Amygdala (tissue), 56 donors: ENCODE measurements around the gene L3MBTL4.
"Not testable (repeated sequence)": the region's sequence is repeated elsewhere in the genome, so short reads cannot be mapped to it uniquely, and the experiment has no call there.

Source experiments
- DNase-seq, 56 donors: peaks; one replicate each; lab custom pipeline; 2025; lab: John Stamatoyannopoulos, UW

The L3MBTL4 gene

DNA sequence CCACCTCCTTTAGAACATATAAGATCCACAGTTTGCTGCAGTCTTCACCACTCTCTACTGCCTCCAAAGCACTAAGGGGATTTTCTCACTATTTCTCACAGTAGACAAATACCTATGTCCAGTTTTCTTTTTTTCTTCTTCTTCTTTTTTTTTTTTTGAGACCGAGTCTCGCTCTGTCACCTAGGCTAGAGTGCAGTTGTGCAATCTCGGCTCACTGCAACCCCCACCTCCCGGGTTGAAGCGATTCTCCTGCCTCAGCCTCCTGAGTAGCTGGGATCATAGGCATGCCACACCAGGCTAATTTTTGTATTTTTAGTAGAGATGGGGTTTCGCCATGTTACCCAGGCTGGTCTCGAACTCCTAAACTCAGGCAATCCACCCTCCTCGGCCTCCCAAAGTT, 6.2 kb downstream of the L3MBTL4 start:
- DNase-seq = not testable (repeated sequence)

DNA sequence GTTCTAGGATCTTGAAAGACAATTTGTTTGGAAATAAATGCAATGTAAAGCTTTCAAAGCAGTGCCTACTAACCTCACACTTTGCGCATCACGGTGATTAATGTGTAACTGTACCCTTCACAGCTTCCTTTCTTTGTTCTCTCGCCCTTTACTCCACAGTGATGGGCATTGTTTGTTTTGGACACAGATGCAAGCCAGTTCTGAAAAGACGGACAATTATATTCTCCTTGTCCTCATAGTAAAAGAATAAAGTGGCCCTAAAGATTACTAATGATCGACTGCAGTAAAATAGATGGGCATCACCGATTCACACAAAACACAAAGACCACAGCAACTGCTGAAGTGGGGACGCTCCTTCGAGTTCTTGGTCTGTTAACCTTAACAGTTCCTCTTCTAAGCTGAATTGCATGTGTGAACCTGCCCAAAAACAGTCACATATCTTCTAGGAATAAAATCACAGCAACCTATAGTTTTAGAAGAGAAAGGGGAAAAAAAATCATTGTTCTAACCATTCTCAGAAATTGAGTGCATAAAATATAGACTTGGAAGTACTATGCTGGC, 7.7 kb downstream of the L3MBTL4 start:
- peak in 2 of 56 donors; percentile 17 to 18 for DNase-seq

DNA sequence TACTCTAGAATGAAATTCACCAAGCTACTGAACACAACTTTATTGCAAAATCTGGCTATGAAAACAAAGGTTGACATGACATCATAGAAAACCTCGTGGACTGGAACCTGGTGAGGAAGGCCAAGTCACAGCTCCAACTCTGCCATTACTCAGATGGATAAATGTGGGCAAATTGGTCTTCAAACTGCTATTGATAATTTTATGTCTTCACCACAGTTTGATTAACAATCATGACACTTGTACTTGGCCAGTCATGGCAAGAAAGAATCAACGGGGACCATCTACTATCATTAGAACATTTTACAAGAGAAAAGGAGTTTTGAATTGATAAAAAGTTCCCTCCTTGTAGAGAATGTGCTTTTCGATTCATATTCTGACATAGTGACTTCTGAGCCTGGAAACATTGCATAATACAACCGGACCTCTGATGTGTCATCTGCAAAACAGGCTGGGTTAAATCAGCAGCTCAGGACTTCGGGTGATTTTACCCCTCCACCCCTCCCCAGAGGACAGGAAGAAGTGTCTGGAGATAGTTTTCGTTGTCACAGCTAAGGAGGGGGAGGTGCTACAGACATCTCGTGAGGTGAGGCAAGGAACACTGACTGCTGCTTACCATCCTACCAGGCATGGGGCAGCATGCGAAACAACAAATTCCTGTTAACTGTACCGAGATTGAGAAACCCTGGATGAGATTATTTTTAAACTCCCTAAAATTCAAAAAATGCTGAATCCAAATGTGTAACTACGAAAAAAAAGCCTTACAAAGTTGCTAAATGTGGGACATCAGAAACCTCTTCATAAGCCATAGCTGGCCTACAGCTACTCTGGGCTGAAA, 8.4 kb downstream of the L3MBTL4 start:
- DNase-seq = no peak

DNA sequence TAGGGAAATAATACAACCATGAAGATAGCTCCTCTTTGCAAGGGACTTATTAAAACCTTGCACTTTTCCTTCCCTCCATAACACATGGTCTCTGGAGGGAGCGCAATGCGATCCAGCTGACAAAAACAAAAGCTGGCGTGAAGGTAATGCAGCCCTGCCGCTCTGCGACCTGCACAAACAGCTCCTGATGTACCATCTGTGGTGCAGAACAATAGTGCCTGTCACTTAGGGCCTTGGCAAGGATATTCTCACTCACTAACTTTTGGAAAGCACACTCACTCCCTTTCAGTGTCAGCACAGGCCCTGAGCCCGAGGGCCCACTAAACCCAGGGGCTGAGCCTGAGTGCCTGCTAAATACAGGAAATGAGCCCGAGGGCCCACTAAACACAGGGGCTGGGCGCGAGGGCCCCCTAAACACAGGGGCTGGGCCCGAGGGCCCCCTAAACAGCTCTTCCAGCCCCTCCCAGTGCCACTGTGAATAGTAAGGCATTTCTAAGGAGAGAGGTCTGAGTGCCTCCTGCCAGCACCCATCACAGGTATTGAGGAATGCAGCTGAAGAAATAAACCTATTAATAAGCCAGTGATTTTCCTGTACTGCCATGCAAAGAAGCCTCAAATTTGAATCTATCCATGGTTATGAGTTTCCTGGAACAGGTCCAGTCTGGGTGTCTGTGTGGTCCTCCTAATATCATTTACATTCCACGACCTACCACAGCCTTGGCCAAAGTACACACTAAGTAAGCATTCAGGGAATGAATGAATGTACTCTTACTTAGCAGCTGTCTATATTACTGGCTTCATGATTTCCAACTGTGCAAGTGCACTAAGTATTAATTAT, 9.3 kb downstream of the L3MBTL4 start:
- peak in 5 of 56 donors; percentile 12 to 30 (median 21) for DNase-seq

DNA sequence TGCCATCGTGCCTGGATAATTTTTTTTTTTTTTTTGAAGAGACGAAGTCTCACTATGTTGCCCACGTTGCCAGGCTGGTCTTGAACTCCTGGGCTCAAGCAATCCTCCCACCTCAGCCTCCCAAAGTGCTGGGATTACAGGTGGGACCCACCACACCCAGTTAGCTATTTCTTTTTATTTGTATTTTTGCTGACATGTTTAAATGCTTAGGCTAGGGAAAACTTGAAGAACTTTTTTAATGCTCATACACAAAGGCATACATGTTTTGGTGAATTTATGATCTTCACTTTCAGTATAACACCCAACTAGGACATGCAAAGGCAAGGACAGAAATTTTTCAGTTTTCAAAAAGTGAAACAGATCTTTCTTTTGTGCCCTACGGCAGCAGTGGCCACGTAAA, 9.9 kb downstream of the L3MBTL4 start:
- DNase-seq = no peak

DNA sequence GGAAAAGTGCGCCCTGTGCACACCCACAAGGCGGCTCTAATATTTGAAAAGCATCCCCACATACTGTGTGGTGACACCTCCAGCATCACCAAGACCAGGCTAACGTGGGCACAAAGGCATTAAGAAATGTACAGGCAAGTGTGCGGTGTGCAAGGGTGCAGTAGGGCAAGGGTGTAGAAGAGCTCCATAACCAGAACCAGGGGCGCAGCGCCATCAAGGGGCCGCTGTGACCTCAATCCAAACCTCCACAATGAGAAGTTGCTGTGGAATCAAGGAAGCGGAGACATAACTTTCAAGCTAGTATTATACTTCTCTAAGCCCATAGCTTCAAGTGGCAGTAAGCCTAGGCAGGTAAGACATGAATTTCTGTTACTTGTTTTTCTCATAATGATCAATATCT, 13.0 kb downstream of the L3MBTL4 start:
- DNase-seq = peak in 3 of 56 donors; percentile 13 to 34 (median 13)

DNA sequence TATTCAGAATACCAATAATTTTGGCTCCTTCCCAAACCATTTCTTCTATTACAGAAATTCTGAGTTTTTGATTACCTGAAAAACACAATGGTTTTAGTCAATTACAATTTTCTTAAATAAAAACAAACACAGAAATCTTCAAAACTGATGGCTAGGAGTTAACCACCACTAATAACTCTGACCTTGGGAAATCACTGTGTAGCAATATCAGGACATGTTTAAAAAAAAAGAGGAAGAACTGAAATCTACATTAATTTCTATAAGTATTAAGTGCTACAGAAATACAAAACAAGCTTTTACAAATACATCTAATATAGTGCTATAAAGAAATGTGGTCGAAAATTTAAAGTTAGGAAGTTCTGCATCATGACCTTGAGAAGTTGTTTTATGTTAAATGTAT, 14.9 kb downstream of the L3MBTL4 start:
- DNase-seq = no peak

DNA sequence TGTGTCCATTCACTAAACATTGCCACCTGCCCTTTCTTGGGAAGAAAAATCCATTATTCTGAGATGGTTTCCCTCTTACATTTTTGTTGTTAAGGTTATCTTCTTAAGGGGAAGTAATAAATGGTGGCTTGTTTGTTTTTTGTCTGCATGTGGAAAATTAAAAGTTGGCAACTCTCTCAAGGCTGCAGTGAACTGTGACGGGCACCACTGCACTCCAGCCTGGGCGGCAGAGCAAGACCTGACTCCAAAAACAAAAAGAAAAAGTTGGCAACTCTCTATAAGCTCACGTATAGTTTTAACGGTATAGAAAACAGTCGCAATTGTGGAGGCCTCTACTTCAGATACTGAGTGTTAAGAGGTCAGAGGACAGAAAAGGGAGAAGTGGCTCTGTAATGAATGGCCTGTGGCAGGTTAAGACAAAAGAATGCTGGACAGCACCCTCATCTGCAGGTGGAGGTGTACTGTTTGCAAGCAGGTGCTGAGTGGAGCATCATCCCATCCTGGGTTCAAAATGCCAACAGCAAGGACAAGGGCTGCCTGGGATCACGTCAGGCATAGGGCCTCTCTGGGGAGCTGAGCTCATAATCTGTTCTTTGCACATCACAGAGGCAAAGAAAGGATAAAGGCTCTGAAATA, 16.7 kb downstream of the L3MBTL4 start:
- no peak for DNase-seq

DNA sequence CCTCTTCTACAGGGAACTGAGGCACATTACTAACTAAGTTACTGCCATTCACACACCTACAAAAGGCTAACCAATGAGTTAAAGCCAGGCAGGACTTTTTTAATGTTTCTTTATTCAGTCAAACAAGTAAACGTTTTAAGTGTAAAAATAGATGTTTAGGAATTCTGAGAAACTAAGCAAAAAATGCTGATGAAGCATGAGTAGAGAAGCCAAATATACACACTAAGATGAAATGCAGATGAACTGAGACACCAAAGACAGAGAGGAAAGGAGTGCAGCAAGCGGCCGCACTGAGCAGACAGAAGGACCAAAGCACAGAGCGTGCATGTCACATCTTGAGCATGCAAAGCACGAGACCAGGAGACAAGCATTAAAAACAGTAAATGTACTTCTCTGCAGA, 17.9 kb downstream of the L3MBTL4 start:
- DNase-seq = no peak

DNA sequence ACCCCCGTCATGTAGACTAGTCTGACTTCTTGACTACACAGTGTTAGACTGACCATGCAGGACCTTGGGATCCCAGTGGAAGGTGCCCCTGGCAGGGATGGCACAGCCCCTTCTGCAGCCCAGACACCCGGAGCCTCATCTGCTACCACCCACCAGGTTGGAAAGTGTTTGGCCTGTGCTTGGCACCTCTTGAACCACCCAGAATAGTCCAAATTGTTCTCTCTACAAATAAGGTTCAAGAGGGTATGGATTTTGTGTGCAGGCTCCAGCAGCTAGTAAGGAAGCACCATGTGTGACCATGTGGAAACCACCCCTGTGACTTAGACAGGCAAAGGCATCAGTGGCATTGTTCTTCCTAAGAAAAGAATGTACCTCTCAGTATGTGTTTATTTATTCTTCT, 18.4 kb downstream of the L3MBTL4 start:
- DNase-seq = no peak

DNA sequence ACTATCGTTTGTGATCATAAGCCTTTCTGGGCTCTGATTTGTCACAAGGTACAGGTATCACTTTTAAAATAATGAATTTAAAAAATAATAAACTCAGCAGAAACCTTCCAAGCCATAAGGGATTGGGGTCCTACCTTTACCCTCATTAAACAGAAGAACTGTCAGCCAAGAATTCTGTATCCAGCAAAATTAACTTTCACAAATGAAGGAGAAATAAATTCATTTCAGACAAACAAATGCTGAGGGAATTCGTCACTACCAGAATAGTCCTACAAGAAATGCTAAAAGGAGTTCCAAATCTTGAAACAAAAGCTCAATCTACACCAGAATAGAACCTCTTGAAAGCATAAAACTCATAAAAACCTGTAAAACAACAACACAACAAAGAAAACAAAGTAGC, 25.7 kb downstream of the L3MBTL4 start:
- DNase-seq = no peak

DNA sequence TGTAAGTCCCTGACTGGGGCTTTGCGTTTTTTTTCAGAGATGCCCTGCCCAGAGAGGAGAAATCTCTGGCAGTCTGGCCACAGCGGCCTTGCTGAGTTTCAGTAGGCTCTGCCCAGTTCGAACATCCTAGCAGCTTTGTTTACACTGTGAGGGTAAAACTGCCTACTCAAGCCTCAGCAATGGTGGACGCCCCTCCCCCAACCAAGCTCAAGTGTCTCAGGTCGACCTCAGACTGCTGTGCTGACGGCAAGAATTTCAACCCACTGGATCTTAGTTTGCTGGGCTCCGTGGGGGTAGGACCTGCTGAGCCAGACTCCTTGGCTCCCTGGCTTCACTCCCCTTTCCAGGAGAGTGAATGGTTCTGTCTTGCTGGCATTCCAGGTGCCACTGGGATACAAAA, 31.7 kb downstream of the L3MBTL4 start:
- no peak for DNase-seq

DNA sequence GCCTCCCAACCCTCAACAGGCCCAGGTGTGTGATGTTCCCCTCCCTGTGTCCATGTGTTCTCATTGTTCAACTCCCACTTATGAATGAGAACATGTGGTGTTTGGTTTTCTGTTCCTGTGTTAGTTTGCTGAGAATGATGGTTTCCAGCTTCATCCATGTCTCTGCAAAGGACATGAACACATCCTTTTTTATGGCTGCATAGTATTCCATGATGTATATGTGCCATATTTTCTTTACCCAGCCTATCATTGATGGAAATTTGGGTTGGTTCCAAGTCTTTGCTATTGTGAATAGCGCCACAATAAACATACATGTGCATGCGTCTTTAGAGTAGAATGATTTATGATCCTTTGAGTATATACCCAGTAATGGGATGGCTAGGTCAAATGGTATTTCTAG, 37.2 kb downstream of the L3MBTL4 start:
- DNase-seq = not testable (repeated sequence)

DNA sequence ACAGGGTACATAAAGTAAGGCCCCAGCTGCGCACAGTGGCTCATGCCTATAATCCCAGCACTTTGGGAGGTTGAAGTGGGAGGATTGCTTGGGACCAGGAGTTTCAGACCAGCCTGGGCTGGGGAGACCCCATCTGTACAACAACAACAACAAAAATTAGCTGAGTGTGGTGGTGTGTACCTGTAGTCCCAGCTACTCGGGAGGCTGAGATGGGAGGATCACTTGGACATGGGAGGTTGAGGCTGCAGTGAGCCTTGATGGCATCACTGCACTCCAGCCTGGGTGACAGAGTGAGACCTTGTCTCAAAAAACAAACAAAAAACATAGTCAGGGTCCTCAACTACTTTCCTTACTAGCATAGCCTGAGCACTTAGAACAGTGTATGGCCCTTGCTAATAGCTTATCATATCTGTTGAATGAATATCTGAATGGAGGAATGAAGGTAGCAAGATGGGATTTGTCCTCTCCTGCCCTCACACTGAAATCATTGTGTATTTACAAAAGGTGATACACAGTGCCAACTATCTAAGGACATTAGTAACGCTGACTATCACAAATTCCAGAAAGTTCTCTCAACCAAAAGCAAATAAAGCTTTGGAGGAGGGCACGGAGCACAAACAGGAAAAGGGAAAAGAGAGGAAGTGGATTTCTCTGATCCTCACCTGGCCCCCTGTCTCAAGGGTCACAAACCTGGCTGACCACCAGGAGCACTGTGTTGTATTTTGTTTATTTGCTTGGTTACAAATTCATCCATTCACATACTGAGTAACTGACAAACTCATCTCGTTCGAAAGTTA, 38.1 kb downstream of the L3MBTL4 start:
- DNase-seq = no peak

DNA sequence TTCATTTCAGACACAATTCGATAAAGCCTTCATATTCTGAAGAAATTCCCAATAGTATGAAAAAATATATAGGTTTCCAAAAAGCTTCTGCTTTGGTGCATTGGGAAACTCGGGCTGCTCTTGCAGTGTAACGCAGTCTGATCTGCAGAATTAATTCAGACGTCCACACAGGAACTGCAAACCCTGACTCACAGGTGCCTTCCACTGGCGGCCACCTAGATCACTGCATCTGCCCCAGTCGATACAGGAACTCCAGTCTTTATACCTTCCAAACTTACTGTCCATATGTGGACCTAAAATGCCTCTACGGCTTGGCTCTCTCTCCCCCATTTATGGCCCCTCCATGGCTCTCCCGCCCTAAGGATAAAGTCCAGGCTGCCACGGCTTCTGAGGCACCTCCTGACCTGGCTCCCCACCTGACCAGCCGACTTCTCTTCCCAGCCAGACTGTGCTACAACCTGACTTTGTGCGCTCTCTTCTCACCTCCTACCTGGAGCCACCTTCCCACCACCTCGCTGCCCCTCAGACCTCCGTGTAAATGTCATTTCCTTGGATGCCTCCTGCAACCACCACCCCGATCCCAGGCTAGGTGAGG, 39.7 kb downstream of the L3MBTL4 start:
- no peak for DNase-seq

DNA sequence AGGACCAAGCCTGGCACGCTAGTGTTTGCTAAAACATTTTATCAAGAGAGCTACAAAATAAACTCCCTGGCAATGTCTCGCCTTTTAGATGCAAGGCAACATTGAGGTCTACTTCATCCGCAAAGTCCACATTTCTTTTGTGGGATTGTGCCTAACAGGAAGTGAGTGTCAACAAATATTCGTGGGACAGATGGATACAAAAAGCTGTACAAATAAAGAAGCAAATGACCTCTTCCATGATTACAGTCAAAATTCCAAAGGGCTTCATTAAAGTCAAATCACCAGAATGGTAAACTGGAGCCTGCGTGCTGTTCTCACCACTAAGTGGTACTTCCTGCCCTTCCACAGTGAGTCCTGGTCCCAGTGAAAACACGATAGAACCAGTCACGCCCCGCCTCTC, 40.4 kb downstream of the L3MBTL4 start:
- DNase-seq = no peak

DNA sequence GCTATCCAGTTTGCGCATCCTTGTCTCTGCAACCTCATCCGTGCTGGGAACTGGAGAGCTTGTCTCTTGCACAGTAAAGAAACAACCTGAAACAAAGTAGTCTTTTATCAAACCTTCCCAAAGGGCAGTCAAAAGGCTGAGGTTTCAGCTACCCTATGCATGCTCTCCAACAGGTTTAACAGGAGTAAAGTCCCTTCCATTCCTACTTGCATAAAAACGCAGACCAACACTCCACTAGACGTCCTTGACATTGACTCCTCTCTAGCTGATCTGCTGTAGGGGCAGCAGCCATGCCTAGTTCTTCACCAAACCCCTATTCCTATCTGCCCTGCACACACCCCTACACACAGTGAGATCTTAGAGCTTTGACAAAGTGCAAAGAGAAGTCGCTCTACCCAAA, 41.5 kb downstream of the L3MBTL4 start:
- DNase-seq = peak in 1 of 56 donors; percentile 30

DNA sequence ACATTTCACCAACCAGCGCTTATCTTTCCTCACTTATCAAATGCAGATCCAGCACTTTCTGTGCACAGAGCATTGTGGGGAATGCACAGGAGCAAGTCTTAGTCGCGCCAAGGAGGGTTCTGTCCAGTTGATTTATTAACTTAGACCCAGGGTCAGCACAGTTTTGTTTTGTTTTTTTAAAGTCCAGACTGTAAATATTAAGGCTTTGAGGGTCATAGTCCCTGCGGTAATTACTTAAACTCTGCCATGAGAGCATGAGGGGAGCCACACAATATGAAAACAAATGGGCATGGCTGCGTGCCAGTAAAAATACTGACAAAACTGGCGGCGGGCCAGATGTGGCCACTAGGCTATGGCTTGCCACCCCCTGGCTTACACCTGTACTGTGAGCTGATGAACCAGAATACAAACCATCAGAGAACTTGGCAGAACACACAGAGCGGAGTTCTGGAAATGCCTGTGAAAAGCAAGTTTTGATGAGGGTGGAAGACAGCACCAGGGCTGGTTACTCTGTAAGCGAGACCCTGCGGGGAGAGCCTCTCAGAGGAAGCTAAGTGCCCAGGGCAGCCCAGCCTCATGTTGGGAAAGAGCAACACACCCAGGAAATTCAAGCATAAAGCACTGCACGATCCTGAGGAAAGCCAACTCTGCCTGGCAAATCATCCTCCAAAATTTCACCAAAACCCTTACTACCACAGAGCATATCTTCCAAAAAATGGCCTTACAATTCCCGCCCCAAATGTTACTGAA, 43.6 kb downstream of the L3MBTL4 start:
- peak in 1 of 56 donors; percentile 37 for DNase-seq

DNA sequence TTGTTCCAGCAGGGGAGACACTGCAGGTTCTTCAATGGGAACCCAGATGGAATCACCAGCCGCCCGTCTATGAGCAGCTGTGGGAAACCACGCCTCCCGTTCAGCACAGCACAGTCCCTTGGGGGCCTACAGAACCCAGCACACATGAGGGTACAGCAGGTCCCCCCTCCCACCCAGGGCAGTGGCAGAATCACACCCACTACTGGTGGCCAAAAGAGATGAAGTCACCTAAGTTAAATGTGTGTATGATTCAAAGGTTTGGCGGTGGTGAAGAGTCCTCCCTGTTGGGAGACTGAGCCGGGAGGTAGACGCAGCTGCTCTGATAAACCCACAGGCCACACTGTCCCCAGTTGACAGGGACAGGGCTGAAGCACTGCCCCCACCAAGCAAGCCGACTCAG, 44.3 kb downstream of the L3MBTL4 start:
- DNase-seq = no peak
